ENCODE data around the gene PAX5. TPM values are rescaled to one million over a fixed set of nuclear protein-coding genes. Genes with fewer than 3 reads are reported as not detected.

The PAX5 gene
- total RNA-seq, 1 donor from 2014 or later = not detected

Other genes with a start within 250 kb of the PAX5 start
- 18.0 and 20.2 TPM in 2 replicates for gene ZCCHC7, start 86.3 kb upstream of the PAX5 start, total RNA-seq